Esophagus muscularis mucosa (tissue), 4 donors: ENCODE results near the gene TM4SF5. TPM values are rescaled to one million over a fixed set of nuclear protein-coding genes. Genes with fewer than 3 reads are reported as not detected.
A peak's percentile ranks its signal among the peaks of the same experiment; 100 is the strongest.

Experiments
- DNase-seq: peaks from one replicate; pipeline ENCODE4 v3.0.0-alpha.2; 2017; ENCODE audit errors: extremely low spot score
- H3K27ac ChIP-seq, 4 donors: fragments of 200-600 bp; sonication (generic); replicated peaks in 1 of 4; 1 replicate in 3 of 4; 2 replicates in 1 of 4; pipeline ENCODE4 v1.5.1; 2016 to 2019; ENCODE audit warnings: mild to moderate bottlenecking in 1 of 4
- H3K27me3 ChIP-seq, 4 donors: fragments of 200-600 bp; sonication (generic); one replicate each; pipeline versions ENCODE4 v1.5.1 to v1.6.0; 2016 to 2019
- H3K36me3 ChIP-seq, 4 donors: fragments of 200-600 bp; sonication (generic); one replicate each; pipeline ENCODE4 v1.5.1; 2016 to 2019
- H3K4me1 ChIP-seq, 4 donors: fragments of 200-600 bp; sonication (generic); one replicate each; pipeline ENCODE4 v1.5.1; 2016 to 2019
- H3K4me3 ChIP-seq, 4 donors: fragments of 200-600 bp; sonication (generic); 1 replicate in 2 of 4; 2 replicates in 2 of 4; pipeline ENCODE4 v1.5.1; 2016 to 2019; ENCODE audit warnings: mild to moderate bottlenecking in 4 of 4, moderate library complexity in 1 of 4
- H3K9me3 ChIP-seq, 4 donors: fragments of 200-600 bp; sonication (generic); 1 replicate in 3 of 4; 2 replicates in 1 of 4; pipeline ENCODE4 v1.5.1; 2016 to 2019
- EP300 ChIP-seq: sonication (generic); formaldehyde crosslinking; IDR thresholded peaks from one replicate; pipeline ENCODE4 v1.6.1; 2017; ENCODE audit warnings: antibody characterized with exemption
- POLR2A ChIP-seq: fragments of 450-650 bp; IDR thresholded peaks from one replicate; pipeline ENCODE4 v1.6.1; 2017; ENCODE audit warnings: antibody characterized with exemption, moderate library complexity, mild to moderate bottlenecking, low read depth
- POLR2AphosphoS5 ChIP-seq, 2 donors: sonication (generic); formaldehyde crosslinking; IDR thresholded peaks; one replicate each; pipeline ENCODE4 v1.6.1; 2017; ENCODE audit warnings: antibody characterized with exemption in 2 of 2
- WGBS: methylation state at CpG from one replicate; pipeline ENCODE4 v1.1.5; 2018; 5-methylcytosine and 5-hydroxymethylcytosine counted together
- intact Hi-C: fragments of 100-400 bp; cut with DNase I; formaldehyde crosslinking; loops from one replicate; pipeline ENCODE4 v1.15.1; 2023
- total RNA-seq, 4 donors: library from RNA; depleted of rRNA; stranded (reverse); fragments of >200 nt; gene quantifications; one replicate each; pipeline versions ENCODE4 v1.1.0 to v1.2.1, GENCODE V29; 2016
- TF ChIP-seq, protein P1 (sequence below), 3 experiments: fragments of 200-600 bp in 2 of 3; fragments of 450-650 bp in 1 of 3; sonication (generic) in 2 of 3; IDR thresholded peaks; one replicate each; pipeline ENCODE4 v1.5.1; 2017 to 2019; ENCODE audit warnings: antibody characterized with exemption in 3 of 3, mild to moderate bottlenecking in 2 of 3, moderate library complexity in 1 of 3

The TM4SF5 gene
- total RNA-seq, 4 donors from 2014 or later, result not detected

DNA sequence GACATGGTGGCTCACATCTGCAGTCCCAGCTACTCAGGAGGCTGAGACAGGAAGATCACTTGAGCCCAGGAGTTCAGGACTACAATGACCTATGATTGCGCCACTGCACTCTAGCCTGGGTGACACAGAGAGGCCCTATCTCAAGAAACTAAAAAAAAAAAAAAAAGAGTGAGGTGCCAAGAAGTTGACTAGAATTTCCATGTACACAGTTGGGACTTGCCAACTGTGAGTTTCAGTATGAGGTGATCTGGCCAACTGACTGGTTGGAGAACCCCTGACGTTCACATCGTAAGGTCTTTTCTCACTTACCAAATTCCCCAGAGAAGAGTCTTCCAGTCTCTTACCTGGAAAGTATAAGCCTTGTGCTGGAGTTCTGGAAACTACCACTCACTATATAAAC lies 43.6 kb upstream of the TM4SF5 start:
- Histone ChIP-seq H3K27me3 (no peaks in the 10 kb centered on the region), H3K9me3 (no peaks in the 10 kb centered on the region), H3K4me1 (peaks cover 9 to 21% (median 17%) of the 10 kb centered on the region in 4 donors), H3K36me3 (peaks cover 0 to 3% (median 0%) of the 10 kb centered on the region in 4 donors), H3K27ac (no peak overlapping the region), H3K4me3 (no peak overlapping the region)
- no peak for DNase-seq
- WGBS, result 63% methylated on average over 3 of the region's 3 CpGs
- TF ChIP-seq POLR2A (no peak), POLR2AphosphoS5 (IDR thresholded peaks at IDR 0.05) (no peak), EP300 (no peak)
- TF ChIP-seq, protein P1, sequence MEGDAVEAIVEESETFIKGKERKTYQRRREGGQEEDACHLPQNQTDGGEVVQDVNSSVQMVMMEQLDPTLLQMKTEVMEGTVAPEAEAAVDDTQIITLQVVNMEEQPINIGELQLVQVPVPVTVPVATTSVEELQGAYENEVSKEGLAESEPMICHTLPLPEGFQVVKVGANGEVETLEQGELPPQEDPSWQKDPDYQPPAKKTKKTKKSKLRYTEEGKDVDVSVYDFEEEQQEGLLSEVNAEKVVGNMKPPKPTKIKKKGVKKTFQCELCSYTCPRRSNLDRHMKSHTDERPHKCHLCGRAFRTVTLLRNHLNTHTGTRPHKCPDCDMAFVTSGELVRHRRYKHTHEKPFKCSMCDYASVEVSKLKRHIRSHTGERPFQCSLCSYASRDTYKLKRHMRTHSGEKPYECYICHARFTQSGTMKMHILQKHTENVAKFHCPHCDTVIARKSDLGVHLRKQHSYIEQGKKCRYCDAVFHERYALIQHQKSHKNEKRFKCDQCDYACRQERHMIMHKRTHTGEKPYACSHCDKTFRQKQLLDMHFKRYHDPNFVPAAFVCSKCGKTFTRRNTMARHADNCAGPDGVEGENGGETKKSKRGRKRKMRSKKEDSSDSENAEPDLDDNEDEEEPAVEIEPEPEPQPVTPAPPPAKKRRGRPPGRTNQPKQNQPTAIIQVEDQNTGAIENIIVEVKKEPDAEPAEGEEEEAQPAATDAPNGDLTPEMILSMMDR (IDR thresholded peaks at IDR 0.05), result no peak
- intact Hi-C loops, result no loop called here

DNA sequence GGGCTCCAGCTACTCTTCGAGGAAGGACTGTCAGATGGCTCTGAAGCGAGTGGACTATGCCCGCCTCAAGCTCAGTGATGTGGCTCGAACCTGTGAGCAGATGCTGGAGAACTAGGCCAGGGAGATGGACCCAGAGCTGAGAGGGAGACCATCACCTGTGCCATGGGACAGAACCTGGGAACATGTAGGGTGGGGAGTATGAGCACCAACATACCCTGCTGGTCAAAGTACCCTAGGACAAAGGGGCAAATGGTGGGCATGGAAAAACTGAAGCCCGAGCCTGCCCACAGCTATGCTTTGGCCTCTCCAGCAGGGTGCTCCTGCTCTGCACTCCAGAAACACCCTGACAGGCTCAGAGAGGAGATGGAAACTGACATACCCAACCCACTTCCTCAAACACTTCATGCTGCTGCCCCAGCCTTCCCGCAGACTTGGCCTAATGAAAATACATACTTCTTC lies 38.6 kb upstream of the TM4SF5 start:
- Histone ChIP-seq H3K36me3 (peaks cover 0 to 8% (median 0%) of the 10 kb centered on the region in 4 donors), H3K9me3 (no peaks in the 10 kb centered on the region), H3K27ac (peak overlapping the region in 1 of 4 donors; percentile 30), H3K27me3 (no peaks in the 10 kb centered on the region), H3K4me1 (peaks cover 9 to 24% (median 19%) of the 10 kb centered on the region in 4 donors), H3K4me3 (no peak overlapping the region)
- DNase-seq, result no peak
- no peak for TF ChIP-seq EP300
- TF ChIP-seq, protein P1 (IDR thresholded peaks at IDR 0.05), result peak in 1 of 3 experiments; percentile 8
- intact Hi-C loops, result loop anchor here (2.0 kb wide), 2 partner anchors 56 to 158 kb away; partner anchors contain the start of gene GLTPD2
- WGBS, result 78% methylated on average over 6 of the region's 6 CpGs

DNA sequence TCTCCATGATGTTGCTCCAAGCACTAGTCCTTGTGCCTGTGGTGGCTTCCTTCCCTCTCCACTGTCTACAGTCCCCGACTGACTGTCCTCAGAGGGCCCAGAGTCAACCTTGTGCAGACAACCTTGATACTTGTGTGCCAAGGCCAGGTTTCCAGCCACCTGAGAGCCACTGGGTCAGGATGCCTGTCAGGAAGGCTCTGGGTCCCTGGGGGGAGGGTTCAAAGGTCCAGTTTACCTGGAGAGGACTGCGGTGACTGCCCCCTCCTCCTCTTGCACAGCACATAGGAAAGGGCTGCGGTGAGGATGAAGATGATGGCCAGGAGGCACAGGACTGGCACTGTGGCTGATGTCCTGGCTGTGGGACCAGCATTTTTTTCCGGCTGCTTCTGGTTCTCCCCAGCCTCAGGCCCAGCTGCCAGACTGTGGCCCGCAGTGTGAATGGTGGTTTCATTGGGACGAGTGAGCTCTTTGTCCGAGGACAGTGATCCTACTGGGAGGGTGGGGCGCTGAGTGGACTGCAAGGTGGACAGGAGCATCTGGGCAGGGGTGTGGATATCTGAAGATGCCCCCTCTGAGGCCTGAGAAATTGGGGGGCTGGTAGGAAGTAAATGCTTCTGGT lies 36.7 kb upstream of the TM4SF5 start:
- DNase-seq, result no peak
- TF ChIP-seq POLR2AphosphoS5 (IDR thresholded peaks at IDR 0.05), result no peak
- no peak for TF ChIP-seq EP300
- TF ChIP-seq POLR2A, result no peak
- TF ChIP-seq, protein P1 (IDR thresholded peaks at IDR 0.05), result no peak
- Histone ChIP-seq H3K9me3 (no peaks in the 10 kb centered on the region), H3K4me1 (peaks cover 18 to 36% (median 34%) of the 10 kb centered on the region in 4 donors), H3K36me3 (peaks cover 0 to 8% (median 0%) of the 10 kb centered on the region in 4 donors), H3K27me3 (no peaks in the 10 kb centered on the region), H3K4me3 (no peak overlapping the region), H3K27ac (no peak overlapping the region)
- intact Hi-C loops, result no loop called here
- 93% methylated on average over 6 of the region's 8 CpGs for WGBS

DNA sequence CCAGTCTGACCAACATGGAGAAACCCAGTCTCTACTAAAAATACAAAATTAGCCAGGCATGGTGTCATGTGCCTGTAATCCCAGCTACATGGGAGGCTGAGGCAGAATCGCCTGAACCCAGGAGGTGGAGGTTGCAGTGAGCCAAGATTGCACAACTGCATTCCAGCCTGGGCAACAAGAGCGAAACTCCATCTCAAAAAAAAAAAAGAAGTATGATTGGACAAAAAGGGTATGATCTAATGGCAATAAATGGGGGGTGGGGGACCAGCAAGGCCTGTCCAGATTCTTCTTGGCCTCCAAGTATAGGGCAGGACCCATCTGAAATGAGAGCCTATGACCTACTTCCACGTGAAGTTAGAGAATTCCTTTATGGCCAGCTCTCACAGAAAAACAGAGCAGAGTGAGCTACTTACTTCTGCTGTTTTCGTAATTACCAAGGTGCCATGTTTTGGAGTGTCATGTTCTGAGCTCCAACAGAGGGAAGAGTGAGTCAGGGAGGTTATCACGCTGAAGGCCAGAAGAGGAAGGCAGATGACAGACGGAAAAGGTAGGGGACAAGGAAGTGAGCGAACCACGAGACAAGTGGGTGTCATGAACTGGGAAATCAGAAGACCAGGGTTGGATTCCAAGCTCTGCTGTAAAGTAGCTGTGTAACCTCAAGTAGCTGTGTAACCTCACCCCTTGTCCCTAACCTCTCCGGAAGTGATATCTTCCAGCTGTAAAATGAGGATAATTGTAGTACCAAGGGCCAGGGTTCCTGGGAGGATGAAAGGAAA lies 35.6 kb upstream of the TM4SF5 start:
- no peak overlapping the region for H3K27ac ChIP-seq
- no peak for TF ChIP-seq POLR2A
- TF ChIP-seq EP300, result no peak
- peak; percentile 14 to 32 for TF ChIP-seq POLR2AphosphoS5 (IDR thresholded peaks at IDR 0.05)
- TF ChIP-seq, protein P1 (IDR thresholded peaks at IDR 0.05), result no peak
- 69% methylated on average over 9 of the region's 9 CpGs for WGBS
- no peaks in the 10 kb centered on the region for H3K27me3 ChIP-seq
- H3K9me3 ChIP-seq, result no peaks in the 10 kb centered on the region
- DNase-seq, result no peak
- H3K36me3 ChIP-seq, result peaks cover 0 to 8% (median 0%) of the 10 kb centered on the region in 4 donors
- intact Hi-C loops, result no loop called here
- H3K4me1 ChIP-seq, result peaks cover 18 to 32% (median 28%) of the 10 kb centered on the region in 4 donors
- no peak overlapping the region for H3K4me3 ChIP-seq
